DOHH2 (cell line): ENCODE measurements around the gene ZNF674.
A peak's percentile ranks its signal among the peaks of the same experiment; 100 is the strongest.

ENCODE experiments used
- H3F3A ChIP-seq: fragments of 200-600 bp; sonication (generic), shearing (Covaris generic); 2 replicates; pipeline ENCODE4 v1.6.0; 2016; ENCODE audit warnings: antibody characterized with exemption, mild to moderate bottlenecking; ENCODE audit not compliant: control insufficient read depth, insufficient read depth
- H3K27ac ChIP-seq: fragments of 200-600 bp; sonication (generic); 2 replicates; pipeline ENCODE4 v1.5.1; 2014; ENCODE audit warnings: low read depth, mild to moderate bottlenecking, low read length, moderate library complexity
- H3K27me3 ChIP-seq: fragments of 200-600 bp; sonication (generic); 2 replicates; pipeline ENCODE4 v1.6.1; 2014; ENCODE audit warnings: mild to moderate bottlenecking, low read length, mixed read lengths; ENCODE audit not compliant: control insufficient read depth
- H3K36me3 ChIP-seq: fragments of 200-600 bp; sonication (generic); 2 replicates; pipeline ENCODE4 v1.6.1; 2014; ENCODE audit warnings: mild to moderate bottlenecking, low read length, moderate library complexity, mixed read lengths; ENCODE audit not compliant: control insufficient read depth
- H3K4me1 ChIP-seq: fragments of 200-600 bp; sonication (generic); 2 replicates; pipeline ENCODE4 v1.6.1; 2014; ENCODE audit warnings: mild to moderate bottlenecking, low read length, mixed read lengths; ENCODE audit not compliant: control insufficient read depth
- H3K4me2 ChIP-seq: fragments of 200-600 bp; sonication (generic); 2 replicates; pipeline ENCODE4 v1.6.0; 2014; ENCODE audit warnings: mild to moderate bottlenecking, low read length, moderate library complexity
- H3K4me3 ChIP-seq: fragments of 200-600 bp; sonication (generic); 2 replicates; pipeline ENCODE4 v1.5.1; 2014; ENCODE audit warnings: mild to moderate bottlenecking, low read length, mixed read lengths
- H3K79me2 ChIP-seq: fragments of 200-600 bp; sonication (generic); 2 replicates; pipeline ENCODE4 v1.6.1; 2014; ENCODE audit warnings: mild to moderate bottlenecking, low read length, mixed read lengths; ENCODE audit not compliant: control insufficient read depth
- H3K9me2 ChIP-seq: fragments of 200-600 bp; sonication (generic); replicated peaks from 2 replicates; pipeline ENCODE4 v1.6.1; 2014; ENCODE audit warnings: mild to moderate bottlenecking, low read length, mixed read lengths; ENCODE audit not compliant: control insufficient read depth
- H3K9me3 ChIP-seq: fragments of 200-600 bp; sonication (generic); 2 replicates; pipeline ENCODE4 v1.6.1; 2014; ENCODE audit warnings: antibody characterized with exemption, low read length, mixed read lengths; ENCODE audit not compliant: control insufficient read depth, insufficient read depth
- H4K20me1 ChIP-seq: fragments of 200-600 bp; sonication (generic); 2 replicates; pipeline ENCODE4 v1.6.0; 2014; ENCODE audit warnings: low read depth, mild to moderate bottlenecking, antibody characterized with exemption, low read length, moderate library complexity; ENCODE audit not compliant: control insufficient read depth, insufficient read depth
- CTCF ChIP-seq: fragments of 200-600 bp; sonication (generic); IDR thresholded peaks from one replicate; pipeline ENCODE4 v1.5.1; 2014; ENCODE audit warnings: antibody characterized with exemption, mild to moderate bottlenecking, low read depth, low read length; ENCODE audit not compliant: poor library complexity, severe bottlenecking
- EZH2phosphoT487 ChIP-seq: fragments of 200-600 bp; sonication (generic); IDR thresholded peaks from 2 replicates; pipeline ENCODE4 v1.6.1; 2017; ENCODE audit warnings: borderline replicate concordance, mild to moderate bottlenecking, antibody characterized with exemption, low read length, moderate library complexity, mixed read lengths

ZNF674 gene

GRCh38 chrX:46576458-46576857, 31.2 kb upstream of the ZNF674 start:
- H3K4me3 ChIP-seq: peak overlapping the region; percentile 34; the same call in 1 of the 2 replicates
- peaks cover 50% of the 10 kb centered on the region for H3K4me1 ChIP-seq
- H3K9me2 ChIP-seq: no peaks in the 10 kb centered on the region
- TF ChIP-seq EZH2phosphoT487: no peak
- TF ChIP-seq CTCF: no peak
- no peaks in the 10 kb centered on the region for H3K79me2 ChIP-seq
- H3F3A ChIP-seq: peaks cover 7% of the 10 kb centered on the region; the same call in 1 of the 2 replicates
- no peaks in the 10 kb centered on the region for H3K36me3 ChIP-seq
- H3K27ac ChIP-seq: no peak overlapping the region
- H4K20me1 ChIP-seq: no peaks in the 10 kb centered on the region
- no peaks in the 10 kb centered on the region for H3K9me3 ChIP-seq
- H3K4me2 ChIP-seq: peak overlapping the region; percentile 75
- H3K27me3 ChIP-seq: peaks cover 34% of the 10 kb centered on the region

GRCh38 chrX:46575991-46576392, 30.8 kb upstream of the ZNF674 start:
- Histone ChIP-seq H3K4me2 (peak overlapping the region; percentile 75), H3K27ac (no peak overlapping the region), H3K27me3 (peaks cover 34% of the 10 kb centered on the region), H3K9me3 (no peaks in the 10 kb centered on the region), H3F3A (peaks cover 7% of the 10 kb centered on the region; the same call in 1 of the 2 replicates), H3K9me2 (no peaks in the 10 kb centered on the region), H3K36me3 (no peaks in the 10 kb centered on the region), H3K79me2 (no peaks in the 10 kb centered on the region), H4K20me1 (no peaks in the 10 kb centered on the region), H3K4me1 (peaks cover 50% of the 10 kb centered on the region), H3K4me3 (peak overlapping the region; percentile 34)
- TF ChIP-seq CTCF (no peak), EZH2phosphoT487 (no peak)

GRCh38 chrX:46575586-46575985, 30.4 kb upstream of the ZNF674 start:
- no peak overlapping the region for H3K27ac ChIP-seq
- peak overlapping the region; percentile 34 for H3K4me3 ChIP-seq
- H3K4me1 ChIP-seq: peaks cover 50% of the 10 kb centered on the region
- no peaks in the 10 kb centered on the region for H4K20me1 ChIP-seq
- H3K9me2 ChIP-seq: no peaks in the 10 kb centered on the region
- no peaks in the 10 kb centered on the region for H3K36me3 ChIP-seq
- no peak for TF ChIP-seq EZH2phosphoT487
- TF ChIP-seq CTCF: no peak
- H3K4me2 ChIP-seq: peak overlapping the region; percentile 75
- H3K79me2 ChIP-seq: no peaks in the 10 kb centered on the region
- H3F3A ChIP-seq: peaks cover 7% of the 10 kb centered on the region; the same call in 1 of the 2 replicates
- no peaks in the 10 kb centered on the region for H3K9me3 ChIP-seq
- peaks cover 34% of the 10 kb centered on the region for H3K27me3 ChIP-seq
